Ovary (tissue), 9 donors: ENCODE measurements around the gene GLYATL2. TPM values are rescaled to one million over a fixed set of nuclear protein-coding genes. Genes with fewer than 3 reads are reported as not detected.

Experiments
- DNase-seq, 5 donors: peaks; one replicate each; pipeline ENCODE4 v3.0.0-alpha.2; 2019 to 2020
- H3K27ac ChIP-seq, 2 donors: fragments of 200-600 bp; one replicate each; pipeline versions ENCODE4 v1.5.1 to v1.8.0; 2019 to 2022
- H3K27me3 ChIP-seq: fragments of 200-600 bp; one replicate; pipeline ENCODE4 v1.8.0; 2022
- H3K36me3 ChIP-seq: fragments of 200-600 bp; sonication (generic); one replicate; pipeline ENCODE4 v1.5.1; 2019
- H3K4me1 ChIP-seq: one replicate; pipeline ENCODE4 v1.8.1; 2013; ENCODE audit warnings: mild to moderate bottlenecking, moderate library complexity; ENCODE audit not compliant: insufficient read depth
- H3K4me3 ChIP-seq: fragments of 200-600 bp; sonication (generic); one replicate; pipeline ENCODE4 v1.5.1; 2017
- H3K9me3 ChIP-seq, 2 donors: fragments of 200-600 bp in 1 of 2; sonication (generic) in 1 of 2; one replicate each; pipeline versions ENCODE4 v1.5.1 to v1.8.1; 2013 to 2019; ENCODE audit warnings: mild to moderate bottlenecking in 1 of 2, moderate library complexity in 1 of 2
- CTCF ChIP-seq, 3 donors: fragments of 450-650 bp in 2 of 3; fragments of 200-600 bp in 1 of 3; IDR thresholded peaks; one replicate each; pipeline versions ENCODE4 v1.5.1 to v1.8.0; 2016 to 2022; ENCODE audit warnings: antibody characterized with exemption in 3 of 3, mild to moderate bottlenecking in 1 of 3
- EP300 ChIP-seq: sonication (generic); formaldehyde crosslinking; IDR thresholded peaks from one replicate; pipeline ENCODE4 v1.6.1; 2017; ENCODE audit warnings: antibody characterized with exemption
- POLR2A ChIP-seq: fragments of 450-650 bp; IDR thresholded peaks from one replicate; pipeline ENCODE4 v1.6.1; 2017; ENCODE audit warnings: antibody characterized with exemption, mild to moderate bottlenecking, moderate library complexity
- WGBS, 3 donors: extraction: QIAGEN DNeasy Blood & Tissue Kit in 1 of 3; methylation state at CpG; one replicate each; pipeline versions ENCODE4 v1.1.5 to v1.1.7; 2013 to 2017; 5-methylcytosine and 5-hydroxymethylcytosine counted together
- intact Hi-C, 4 donors: fragments of 100-400 bp; cut with DNase I; formaldehyde crosslinking; loops; one replicate each; pipeline versions ENCODE4 v1.11.0 to v1.15.1; 2022 to 2023
- polyA plus RNA-seq, 2 donors: library from polyadenylated mRNA; stranded (reverse); fragments of 200-250 nt in 1 of 2; fragments of 350-450 nt in 1 of 2; fragmentation: Illumina TruSeq in 1 of 2; extraction: RNeasy Lipid Tissue Mini Kit (QIAGEN cat#74804) in 1 of 2; gene quantifications; one replicate each; pipeline ENCODE4 v1.2.3, GENCODE V29; 2013 to 2014
- total RNA-seq, 7 donors: library from RNA; depleted of rRNA in 2 of 7; stranded (reverse); fragments of >200 nt in 2 of 7; fragmentation: NEBNext Ultra II Directional in 3 of 7; extraction: Animal tissue kit (Norgen Biotek cat#: 25700) in 3 of 7; gene quantifications; one replicate each; pipeline versions ENCODE4 v1.1.0 to v1.2.4, GENCODE V29; 2016 to 2023
- donor health status: DM: no; HTN: no; CAD: no; lungs with moderate emphysema.
- donor health status: DM: no; HTN: no; CAD: no.
- donor health status: Bipolar disorder and iron deficiency.
- donor health status: DM: yes; HTN: yes; CAD: no.
- donor health status: DM: no; HTN: no; CAD: no.
- donor health status: DM: yes; HTN: yes; CAD: no.

GLYATL2 gene
- total and polyA plus RNA-seq, 9 donors, result not detected

GRCh38 chr11:58880166-58880565, 35.7 kb upstream of the GLYATL2 start:
- no peak for TF ChIP-seq CTCF (IDR thresholded peaks at IDR 0.05)
- TF ChIP-seq EP300, result no peak
- no peak for TF ChIP-seq POLR2A
- Histone ChIP-seq H3K4me1 (no peaks in the 10 kb centered on the region), H3K27ac (no peak overlapping the region), H3K4me3 (no peak overlapping the region), H3K9me3 (no peaks in the 10 kb centered on the region), H3K36me3 (no peaks in the 10 kb centered on the region), H3K27me3 (no peaks in the 10 kb centered on the region)
- DNase-seq, result no peak
- intact Hi-C loops, result no loop called here

DNA sequence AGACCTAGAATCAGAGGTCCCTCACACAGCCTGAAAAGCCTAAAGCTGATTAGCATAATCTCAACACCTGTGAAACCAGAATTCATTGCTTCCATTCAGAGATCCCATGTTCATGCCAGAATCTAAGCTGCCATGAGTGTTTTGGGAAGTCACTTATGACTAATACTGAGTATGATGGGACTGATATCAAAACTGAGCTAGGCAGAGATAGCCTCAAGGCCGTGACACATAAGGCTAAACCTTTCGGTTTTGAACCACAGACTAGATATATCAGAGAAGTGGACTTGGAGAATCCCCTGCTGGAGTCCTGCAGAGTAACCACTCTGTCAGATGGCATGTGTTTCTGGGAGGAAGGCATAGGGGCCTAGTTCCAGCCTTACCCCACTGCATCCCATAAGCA, 23.1 kb upstream of the GLYATL2 start:
- WGBS, 3 donors, result 83 to 100% (median 93%) methylated on average over 2 of the region's 2 CpGs
- Histone ChIP-seq H3K9me3 (no peaks in the 10 kb centered on the region), H3K4me3 (no peak overlapping the region), H3K4me1 (no peaks in the 10 kb centered on the region), H3K36me3 (no peaks in the 10 kb centered on the region), H3K27me3 (no peaks in the 10 kb centered on the region), H3K27ac (no peak overlapping the region)
- intact Hi-C loops, result no loop called here
- DNase-seq, result no peak
- no peak for TF ChIP-seq CTCF (IDR thresholded peaks at IDR 0.05)
- TF ChIP-seq EP300, result no peak
- no peak for TF ChIP-seq POLR2A

GRCh38 chr11:58866788-58867187, 22.3 kb upstream of the GLYATL2 start:
- Histone ChIP-seq H3K36me3 (no peaks in the 10 kb centered on the region), H3K27me3 (no peaks in the 10 kb centered on the region), H3K4me1 (no peaks in the 10 kb centered on the region), H3K9me3 (no peaks in the 10 kb centered on the region), H3K27ac (no peak overlapping the region), H3K4me3 (no peak overlapping the region)
- no peak for DNase-seq
- WGBS, 3 donors, result 90 to 100% (median 100%) methylated on average over 1 of the region's 1 CpG
- TF ChIP-seq EP300 (no peak), CTCF (IDR thresholded peaks at IDR 0.05) (no peak)
- intact Hi-C loops, result no loop called here

DNA sequence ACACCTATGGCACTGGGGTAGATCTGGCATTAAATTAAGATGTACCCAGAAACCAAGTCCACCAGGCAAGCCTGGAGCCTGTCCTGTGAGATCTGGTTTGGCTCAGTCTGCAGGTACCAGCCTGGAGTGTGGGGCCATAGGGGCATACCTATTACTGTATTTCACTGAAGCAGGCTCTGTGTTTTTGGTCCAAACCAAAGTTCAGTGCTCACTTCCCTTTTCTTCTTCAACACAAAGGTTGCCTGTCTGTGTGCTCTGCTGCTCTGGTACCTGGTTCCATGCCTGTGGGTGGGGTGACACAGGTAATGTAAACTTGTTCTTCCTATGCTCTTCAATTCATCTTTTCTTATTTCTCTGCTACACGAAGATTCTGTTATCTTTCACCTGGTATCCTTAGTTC, 19.8 kb upstream of the GLYATL2 start:
- Histone ChIP-seq H3K4me3 (no peak overlapping the region), H3K27ac (no peak overlapping the region), H3K4me1 (no peaks in the 10 kb centered on the region), H3K27me3 (no peaks in the 10 kb centered on the region), H3K36me3 (no peaks in the 10 kb centered on the region), H3K9me3 (no peaks in the 10 kb centered on the region)
- no peak for DNase-seq
- 0 to 41% (median 0%) methylated on average over 1 of the region's 1 CpG for WGBS, 3 donors
- TF ChIP-seq POLR2A (no peak), CTCF (IDR thresholded peaks at IDR 0.05) (no peak), EP300 (no peak)
- intact Hi-C loops, result no loop called here

DNA sequence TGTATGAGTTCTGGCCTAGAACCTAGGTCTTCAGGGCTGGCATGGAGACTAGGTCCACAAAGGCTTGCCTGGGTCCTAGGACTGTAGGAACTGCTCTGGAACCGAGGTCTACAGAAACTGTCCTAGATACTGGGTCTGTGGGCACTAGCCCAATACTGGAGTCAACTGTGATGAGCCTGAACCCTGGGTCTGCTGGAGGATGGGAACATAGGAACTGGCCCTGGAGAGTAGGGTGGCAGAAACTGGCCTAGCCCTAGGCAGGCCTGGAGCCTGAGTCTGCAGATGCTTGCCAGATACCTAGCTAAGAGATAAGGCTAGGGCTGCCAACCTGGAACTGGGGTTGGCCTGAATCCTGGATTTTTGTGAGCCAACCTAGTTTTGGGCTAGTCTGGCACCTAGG, 19.2 kb upstream of the GLYATL2 start:
- H3K4me3 ChIP-seq, result no peak overlapping the region
- no peak for DNase-seq
- intact Hi-C loops, result no loop called here
- no peaks in the 10 kb centered on the region for H3K27me3 ChIP-seq
- H3K4me1 ChIP-seq, result no peaks in the 10 kb centered on the region
- H3K9me3 ChIP-seq, result no peaks in the 10 kb centered on the region
- WGBS, 3 donors, result 53 to 83% (median 60%) methylated on average over 1 of the region's 1 CpG
- H3K27ac ChIP-seq, result no peak overlapping the region
- TF ChIP-seq CTCF (IDR thresholded peaks at IDR 0.05) (no peak), POLR2A (no peak), EP300 (no peak)
- H3K36me3 ChIP-seq, result no peaks in the 10 kb centered on the region
